SJCRH30 (cell line): ENCODE results near the gene ZNF428. TPM values are rescaled to one million over a fixed set of nuclear protein-coding genes. Genes with fewer than 3 reads are reported as not detected.

Experiments
- DNase-seq, 2 experiments: peaks; one replicate each; pipeline ENCODE4 v3.0.0-alpha.2; 2015 to 2020
- H3K27ac ChIP-seq: fragments of 250-450 bp; sonication (Bioruptor Pico); 2 replicates; pipeline ENCODE4 v1.5.1; 2020; ENCODE audit warnings: mild to moderate bottlenecking, moderate library complexity
- H3K27me3 ChIP-seq: fragments of 250-450 bp; sonication (Bioruptor Pico); 2 replicates; pipeline ENCODE4 v1.5.1; 2020; ENCODE audit warnings: mild to moderate bottlenecking, moderate library complexity
- H3K36me3 ChIP-seq: fragments of 250-450 bp; sonication (Bioruptor Pico); 2 replicates; pipeline ENCODE4 v1.5.1; 2020; ENCODE audit warnings: mild to moderate bottlenecking, moderate library complexity
- H3K4me1 ChIP-seq: fragments of 250-450 bp; sonication (Bioruptor Pico); 2 replicates; pipeline ENCODE4 v1.5.1; 2020; ENCODE audit warnings: mild to moderate bottlenecking, moderate library complexity
- H3K4me3 ChIP-seq: fragments of 250-450 bp; sonication (Bioruptor Pico); 2 replicates; pipeline ENCODE4 v1.5.1; 2020; ENCODE audit warnings: mild to moderate bottlenecking, moderate library complexity
- H3K9me3 ChIP-seq: fragments of 250-450 bp; sonication (Bioruptor Pico); replicated peaks from 2 replicates; pipeline ENCODE4 v1.5.1; 2020; ENCODE audit warnings: mild to moderate bottlenecking, moderate library complexity
- total RNA-seq: library from RNA; depleted of rRNA; stranded (reverse); fragments of >200 nt; shearing (Covaris generic); gene quantifications from 2 replicates; pipeline ENCODE4 v1.2.3, GENCODE V29; 2014; rRNA removed

ZNF428 gene
- total RNA-seq: 46.8 and 56.2 TPM in 2 replicates

GRCh38 chr19:43619262-43620060, at the start of gene ZNF428:
TSS of gene ZNF428 (minus strand) at chr19:43619629. CDS start at chr19:43614304, 5,325 bp downstream.
- no peaks in the 10 kb centered on the region for H3K9me3 ChIP-seq
- H3K4me1 ChIP-seq: no peaks in the 10 kb centered on the region
- peak; percentile 94 to 95 for DNase-seq
- peak within 1 kb of the TSS; percentile 89 for H3K27ac ChIP-seq
- no peaks in the 10 kb centered on the region for H3K36me3 ChIP-seq
- peak within 1 kb of the TSS; percentile 69 for H3K4me3 ChIP-seq
- no peaks in the 10 kb centered on the region for H3K27me3 ChIP-seq

GRCh38 chr19:43668406-43669109, 49.1 kb upstream of the ZNF428 start:
- H3K9me3 ChIP-seq: no peaks in the 10 kb centered on the region
- H3K27me3 ChIP-seq: no peaks in the 10 kb centered on the region
- DNase-seq: peak; percentile 98 to 99
- peak overlapping the region; percentile 58 for H3K4me3 ChIP-seq
- peak overlapping the region; percentile 42 for H3K27ac ChIP-seq
- no peaks in the 10 kb centered on the region for H3K36me3 ChIP-seq
- no peaks in the 10 kb centered on the region for H3K4me1 ChIP-seq

- peak overlapping the region; percentile 71 for H3K27ac ChIP-seq
- no peak for DNase-seq
Measured at GRCh38 chr19:43667876-43668405, 48.5 kb upstream of the ZNF428 start.

DNA sequence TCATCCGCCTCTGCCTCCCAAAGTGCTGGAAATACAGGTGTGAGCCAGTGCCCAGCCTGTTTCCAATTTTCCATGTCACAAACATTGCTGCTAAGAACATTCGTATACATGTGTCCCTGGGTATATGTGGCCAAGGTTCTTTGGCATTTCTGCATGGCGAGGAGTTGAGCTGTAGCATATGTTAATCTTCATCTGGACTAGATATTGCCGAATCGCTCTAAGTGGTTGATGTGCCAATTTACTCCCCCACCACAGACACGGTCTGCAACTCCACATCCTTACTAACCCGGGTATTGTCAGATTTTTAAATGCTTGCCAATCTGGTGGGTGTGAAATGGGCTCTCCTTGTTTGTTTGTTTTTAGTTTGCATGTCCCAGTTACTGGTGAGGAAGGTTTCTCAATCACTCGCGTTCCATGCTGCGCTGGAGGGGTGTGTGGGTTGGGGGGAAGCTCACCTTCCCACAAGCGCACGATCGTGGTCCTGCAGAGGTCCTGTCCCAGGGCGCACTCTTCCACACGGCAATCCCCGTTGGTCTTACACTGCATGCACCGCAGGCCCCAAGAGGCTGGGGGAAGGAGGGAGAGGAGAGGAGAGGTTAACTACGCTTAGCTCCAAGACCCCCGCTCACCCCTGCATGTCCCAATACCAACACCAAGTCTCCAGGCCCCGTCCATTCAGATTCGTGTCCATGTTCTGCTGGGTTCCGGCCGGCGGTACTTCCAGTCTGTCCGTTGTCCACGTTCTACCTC, 47.9 kb upstream of the ZNF428 start:
- DNase-seq: peak; percentile 7 to 31
- H3K4me1 ChIP-seq: no peaks in the 10 kb centered on the region
- no peaks in the 10 kb centered on the region for H3K9me3 ChIP-seq
- H3K27ac ChIP-seq: peak overlapping the region; percentile 71
- peak overlapping the region; percentile 58 for H3K4me3 ChIP-seq
- H3K36me3 ChIP-seq: no peaks in the 10 kb centered on the region; the same call in 1 of the 2 replicates
- no peaks in the 10 kb centered on the region for H3K27me3 ChIP-seq

More at GRCh38 chr19:43667876-43668405, 48.5 kb upstream of the ZNF428 start:
- H3K9me3 ChIP-seq: no peaks in the 10 kb centered on the region
- no peaks in the 10 kb centered on the region for H3K36me3 ChIP-seq
- peak overlapping the region; percentile 58 for H3K4me3 ChIP-seq
- H3K27me3 ChIP-seq: no peaks in the 10 kb centered on the region
- no peaks in the 10 kb centered on the region for H3K4me1 ChIP-seq

- Histone ChIP-seq H3K27ac (no peak overlapping the region), H3K27me3 (no peaks in the 10 kb centered on the region), H3K9me3 (no peaks in the 10 kb centered on the region), H3K36me3 (no peaks in the 10 kb centered on the region; the same call in 1 of the 2 replicates), H3K4me3 (no peak overlapping the region), H3K4me1 (no peaks in the 10 kb centered on the region)
- DNase-seq: no peak
Measured at GRCh38 chr19:43664018-43664417, 44.6 kb upstream of the ZNF428 start.

- no peaks in the 10 kb centered on the region; the same call in 1 of the 2 replicates for H3K36me3 ChIP-seq
- H3K9me3 ChIP-seq: no peaks in the 10 kb centered on the region
- H3K4me3 ChIP-seq: no peak overlapping the region
- peak in 1 of 2 experiments; percentile 31 for DNase-seq
- no peaks in the 10 kb centered on the region for H3K4me1 ChIP-seq
- no peak overlapping the region for H3K27ac ChIP-seq
- no peaks in the 10 kb centered on the region for H3K27me3 ChIP-seq
Measured at GRCh38 chr19:43662487-43662886, 43.1 kb upstream of the ZNF428 start.

- no peak for DNase-seq
Measured at GRCh38 chr19:43660971-43661360, 41.5 kb upstream of the ZNF428 start.

DNA sequence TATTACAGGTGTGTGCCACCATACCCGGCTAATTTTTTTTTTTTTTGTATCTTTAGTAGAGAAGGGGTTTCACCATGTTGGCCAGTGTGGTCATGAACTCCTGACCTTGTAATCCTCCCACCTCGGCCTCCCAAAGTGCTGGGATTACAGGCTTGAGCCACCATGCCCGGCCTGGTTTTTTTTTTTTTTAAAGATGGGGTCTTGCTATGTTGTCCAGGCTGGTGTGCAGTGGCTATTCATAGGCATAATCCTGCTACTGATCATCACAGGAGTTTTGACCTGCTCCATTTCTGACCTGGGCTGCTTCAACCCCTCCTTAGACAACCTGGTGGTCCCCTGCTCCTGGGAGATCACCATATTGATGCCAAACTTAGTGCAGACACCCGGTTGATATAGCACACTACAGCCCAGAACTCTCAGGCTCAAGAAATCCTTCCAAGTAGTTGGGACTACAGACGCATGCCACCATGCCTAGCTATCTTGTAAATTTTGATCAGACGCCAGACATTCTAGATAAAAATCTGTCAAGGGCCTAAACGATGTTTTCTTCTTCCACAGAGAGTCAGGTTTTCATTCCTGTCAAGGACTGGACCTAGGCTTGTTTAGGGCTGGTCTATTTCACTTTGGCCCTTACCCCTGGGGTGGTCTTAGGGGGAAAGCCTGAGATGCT, 41.0 kb upstream of the ZNF428 start:
- no peak overlapping the region for H3K4me3 ChIP-seq
- H3K36me3 ChIP-seq: no peaks in the 10 kb centered on the region; the same call in 1 of the 2 replicates

More at GRCh38 chr19:43660971-43661360, 41.5 kb upstream of the ZNF428 start:
- H3K9me3 ChIP-seq: no peaks in the 10 kb centered on the region
- H3K4me3 ChIP-seq: no peak overlapping the region
- H3K4me1 ChIP-seq: no peaks in the 10 kb centered on the region
- H3K36me3 ChIP-seq: no peaks in the 10 kb centered on the region; the same call in 1 of the 2 replicates
- no peaks in the 10 kb centered on the region for H3K27me3 ChIP-seq
- H3K27ac ChIP-seq: no peak overlapping the region

GRCh38 chr19:43658494-43658893, 39.1 kb upstream of the ZNF428 start:
- H3K9me3 ChIP-seq: no peaks in the 10 kb centered on the region
- no peak overlapping the region for H3K27ac ChIP-seq
- H3K36me3 ChIP-seq: no peaks in the 10 kb centered on the region; the same call in 1 of the 2 replicates
- no peak for DNase-seq
- H3K4me1 ChIP-seq: no peaks in the 10 kb centered on the region
- no peak overlapping the region for H3K4me3 ChIP-seq
- no peaks in the 10 kb centered on the region for H3K27me3 ChIP-seq

More for the DNA sequence above, 41.0 kb upstream of the ZNF428 start:
- DNase-seq: no peak
- Histone ChIP-seq H3K4me1 (no peaks in the 10 kb centered on the region), H3K27ac (no peak overlapping the region), H3K27me3 (no peaks in the 10 kb centered on the region), H3K9me3 (no peaks in the 10 kb centered on the region)

DNA sequence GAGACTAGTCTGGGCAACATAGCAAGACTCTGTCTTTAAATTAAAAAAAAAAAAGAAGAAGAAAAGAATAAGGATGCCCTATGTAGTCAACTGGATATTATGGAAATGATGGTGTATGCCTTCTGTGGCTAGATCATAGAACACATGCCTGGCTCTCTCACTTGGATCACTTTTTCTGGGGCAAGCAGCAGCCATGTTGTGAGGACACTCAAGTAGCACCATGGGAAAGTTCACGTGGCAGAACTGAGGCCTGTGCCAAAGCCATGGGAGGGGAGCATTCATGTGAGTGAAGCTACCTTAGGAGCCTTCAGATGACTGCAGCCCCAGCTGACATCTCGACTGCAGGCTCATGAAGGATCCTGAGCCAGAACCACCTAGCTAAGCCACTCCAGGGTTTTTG, 38.6 kb upstream of the ZNF428 start:
- Histone ChIP-seq H3K27me3 (no peaks in the 10 kb centered on the region), H3K27ac (no peak overlapping the region), H3K4me1 (no peaks in the 10 kb centered on the region), H3K4me3 (no peak overlapping the region), H3K36me3 (no peaks in the 10 kb centered on the region; the same call in 1 of the 2 replicates), H3K9me3 (no peaks in the 10 kb centered on the region)
- no peak for DNase-seq

DNA sequence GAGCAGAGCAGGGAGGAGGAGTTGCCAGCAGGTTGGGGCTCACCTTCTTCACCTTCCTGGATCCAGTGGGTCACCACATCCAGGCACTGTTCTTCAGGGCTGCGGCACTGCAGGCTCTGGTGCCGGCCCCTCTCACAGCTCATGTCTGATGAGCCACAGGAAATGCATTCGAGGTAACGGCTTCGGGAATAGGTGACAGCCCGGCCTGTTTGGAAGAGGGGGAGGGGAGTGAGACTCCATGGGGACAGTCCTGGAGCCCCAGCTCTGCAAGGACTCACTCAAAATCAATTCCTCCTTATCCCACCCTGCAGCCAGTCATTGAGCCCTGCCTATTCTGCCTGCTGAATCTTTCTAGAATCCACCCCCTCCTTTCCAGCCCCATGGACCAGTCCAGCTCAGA, 37.0 kb upstream of the ZNF428 start:
- H3K4me1 ChIP-seq: no peaks in the 10 kb centered on the region
- H3K4me3 ChIP-seq: no peak overlapping the region

GRCh38 chr19:43652546-43652874, 33.1 kb upstream of the ZNF428 start:
- H3K4me3 ChIP-seq: no peak overlapping the region
- no peak overlapping the region for H3K27ac ChIP-seq
- no peaks in the 10 kb centered on the region for H3K27me3 ChIP-seq
- no peaks in the 10 kb centered on the region for H3K4me1 ChIP-seq
- DNase-seq: no peak
- no peaks in the 10 kb centered on the region for H3K9me3 ChIP-seq
- no peaks in the 10 kb centered on the region for H3K36me3 ChIP-seq

More for the DNA sequence above, 37.0 kb upstream of the ZNF428 start:
- H3K27me3 ChIP-seq: no peaks in the 10 kb centered on the region
- H3K9me3 ChIP-seq: no peaks in the 10 kb centered on the region
- no peaks in the 10 kb centered on the region for H3K36me3 ChIP-seq
- DNase-seq: no peak
- no peak overlapping the region for H3K27ac ChIP-seq

- H3K36me3 ChIP-seq: no peaks in the 10 kb centered on the region
- DNase-seq: peak; percentile 55 to 78
- H3K27ac ChIP-seq: no peak overlapping the region
Measured at GRCh38 chr19:43651758-43652545, 32.5 kb upstream of the ZNF428 start.

More at GRCh38 chr19:43651758-43652545, 32.5 kb upstream of the ZNF428 start:
- H3K27me3 ChIP-seq: no peaks in the 10 kb centered on the region
- H3K4me3 ChIP-seq: no peak overlapping the region
- H3K4me1 ChIP-seq: no peaks in the 10 kb centered on the region
- H3K9me3 ChIP-seq: no peaks in the 10 kb centered on the region
